ENCODE measurements around the gene OPRM1. TPM values are rescaled to one million over a fixed set of nuclear protein-coding genes. Genes with fewer than 3 reads are reported as not detected.

The OPRM1 gene
- total and polyA plus RNA-seq, 9 donors: 0.11 to 0.22 TPM; not detected in 7

DNA sequence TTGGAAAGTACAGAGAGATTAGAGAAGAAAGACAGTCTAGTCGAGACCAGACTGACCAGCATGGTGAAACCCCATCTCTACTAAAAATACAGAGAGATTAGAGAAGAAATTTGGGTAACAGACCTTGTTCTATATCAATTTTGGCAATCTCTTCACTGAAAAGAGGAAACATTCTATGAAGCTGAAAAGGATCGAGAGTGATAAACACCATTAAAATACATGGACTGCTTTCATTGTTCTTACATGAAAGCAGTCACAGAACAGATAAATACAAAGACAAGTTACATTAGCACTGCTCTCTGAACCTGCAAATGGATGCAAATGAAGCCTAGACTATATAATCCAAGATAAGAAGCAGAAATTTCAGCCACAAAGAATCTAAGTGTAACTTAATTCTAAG is 8.4 kb upstream of the OPRM1 start:
- Histone ChIP-seq H3K27me3 (ENCODE audit: control insufficient read depth, insufficient read depth, low read length) (no peaks in the 10 kb centered on the region), H3K9me3 (replicated peaks; ENCODE audit: control insufficient read depth, low read depth, low read length) (no peaks in the 10 kb centered on the region), H3K4me3 (ENCODE audit: low read length) (no peak overlapping the region), H3K4me1 (ENCODE audit: control insufficient read depth, insufficient read depth, low read length) (no peaks in the 10 kb centered on the region), H3K27ac (ENCODE audit: low read length) (no peak overlapping the region), H3K36me3 (ENCODE audit: control insufficient read depth, insufficient read depth, low read length) (no peaks in the 10 kb centered on the region)
- DNase-seq: no peak
- no CpG with 5 or more reads among the region's 2 CpGs for WGBS (ENCODE audit: insufficient coverage)

DNA sequence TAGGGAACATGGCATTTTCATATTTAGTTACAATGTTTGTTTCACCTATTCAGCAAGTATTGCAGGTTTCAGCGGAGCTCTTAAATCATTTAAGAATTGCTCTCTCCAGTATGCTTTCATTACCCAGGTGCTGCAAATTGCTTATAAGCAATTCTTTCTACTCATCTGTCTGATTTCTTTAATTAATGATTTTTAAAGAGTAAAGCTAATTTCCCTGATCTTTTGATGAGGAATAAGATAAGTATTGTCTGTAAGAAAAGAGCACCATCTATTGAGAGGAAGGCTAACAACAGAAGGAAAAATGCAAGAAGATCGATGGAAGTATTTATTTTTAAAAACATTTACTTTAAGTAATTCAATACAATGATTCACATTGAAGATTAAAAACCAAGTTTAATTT is 2.0 kb downstream of the OPRM1 start:
- Histone ChIP-seq H3K4me3 (ENCODE audit: low read length) (no peak overlapping the region), H3K36me3 (ENCODE audit: control insufficient read depth, insufficient read depth, low read length) (no peaks in the 10 kb centered on the region), H3K4me1 (ENCODE audit: control insufficient read depth, insufficient read depth, low read length) (no peaks in the 10 kb centered on the region), H3K9me3 (replicated peaks; ENCODE audit: control insufficient read depth, low read depth, low read length) (no peaks in the 10 kb centered on the region), H3K27ac (ENCODE audit: low read length) (no peak overlapping the region), H3K27me3 (ENCODE audit: control insufficient read depth, insufficient read depth, low read length) (peaks cover 6% of the 10 kb centered on the region)
- no peak for DNase-seq
- no CpG with 5 or more reads among the region's 2 CpGs for WGBS (ENCODE audit: insufficient coverage)

DNA sequence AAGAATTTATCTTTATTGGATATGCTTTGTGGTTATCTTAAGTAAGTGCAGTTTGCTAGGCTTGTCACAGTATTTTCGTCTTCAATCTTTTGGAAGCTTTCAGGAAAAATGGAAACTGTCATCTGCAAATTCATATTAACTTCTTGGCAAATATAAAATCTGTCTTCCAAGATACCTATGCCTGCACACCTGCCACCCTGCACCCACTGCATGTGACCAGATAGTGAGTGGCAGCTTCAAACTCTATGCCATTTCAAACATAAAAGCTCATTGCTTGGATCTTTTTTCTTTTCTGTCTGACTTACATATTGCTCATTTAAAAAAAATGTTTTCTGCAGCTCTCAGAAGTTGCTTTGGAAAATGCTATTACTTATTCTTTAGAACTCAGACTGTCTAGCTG is 14.1 kb downstream of the OPRM1 start:
- Histone ChIP-seq H3K36me3 (ENCODE audit: control insufficient read depth, insufficient read depth, low read length) (no peaks in the 10 kb centered on the region), H3K4me1 (ENCODE audit: control insufficient read depth, insufficient read depth, low read length) (no peaks in the 10 kb centered on the region), H3K4me3 (ENCODE audit: low read length) (no peak overlapping the region), H3K9me3 (replicated peaks; ENCODE audit: control insufficient read depth, low read depth, low read length) (no peaks in the 10 kb centered on the region), H3K27me3 (ENCODE audit: control insufficient read depth, insufficient read depth, low read length) (no peaks in the 10 kb centered on the region), H3K27ac (ENCODE audit: low read length) (no peak overlapping the region)
- DNase-seq: no peak
- no CpG with 5 or more reads among the region's 1 CpG for WGBS (ENCODE audit: insufficient coverage)

DNA sequence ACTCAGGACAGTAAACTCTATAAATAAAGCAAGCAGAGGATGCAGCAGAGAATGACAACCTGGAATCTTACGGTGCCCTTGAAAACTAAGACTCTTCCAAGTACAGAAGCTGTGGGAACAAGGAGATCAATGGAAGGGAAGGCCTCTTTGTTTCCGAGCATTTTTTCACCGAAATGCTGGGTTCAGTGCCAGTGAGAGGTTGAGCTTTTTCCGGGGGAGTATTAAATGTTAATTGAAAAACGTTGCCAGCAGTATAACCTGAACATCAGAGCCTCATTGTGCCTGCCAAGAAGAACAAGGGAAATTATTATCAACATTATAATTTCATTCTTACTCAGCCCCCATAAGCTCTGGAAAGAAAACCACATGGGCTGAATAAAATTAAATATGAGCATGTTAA is 17.5 kb downstream of the OPRM1 start:
- WGBS (ENCODE audit: insufficient coverage): 60% methylated on average over 1 of the region's 5 CpGs
- Histone ChIP-seq H3K27me3 (ENCODE audit: control insufficient read depth, insufficient read depth, low read length) (no peaks in the 10 kb centered on the region), H3K4me3 (ENCODE audit: low read length) (no peak overlapping the region), H3K9me3 (replicated peaks; ENCODE audit: control insufficient read depth, low read depth, low read length) (no peaks in the 10 kb centered on the region), H3K36me3 (ENCODE audit: control insufficient read depth, insufficient read depth, low read length) (no peaks in the 10 kb centered on the region), H3K4me1 (ENCODE audit: control insufficient read depth, insufficient read depth, low read length) (no peaks in the 10 kb centered on the region), H3K27ac (ENCODE audit: low read length) (no peak overlapping the region)
- no peak for DNase-seq

DNA sequence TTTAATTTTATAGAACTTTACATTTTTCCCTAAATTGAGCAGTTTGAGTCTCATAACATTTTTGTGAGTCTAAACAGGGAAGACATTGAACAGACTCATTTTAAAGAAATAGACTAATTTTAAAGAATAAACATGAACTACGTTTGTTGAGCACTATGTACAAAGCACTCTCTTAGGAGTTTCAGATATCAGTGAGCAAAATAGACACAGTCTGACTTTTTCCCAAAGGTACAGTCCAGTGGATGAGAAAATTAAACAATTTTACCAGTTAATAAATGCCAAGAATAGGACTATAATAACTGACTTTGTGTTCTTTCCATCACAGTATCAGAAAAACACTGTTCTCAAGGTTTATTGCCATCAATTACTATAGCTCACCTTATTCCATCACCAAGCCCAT is 18.1 kb downstream of the OPRM1 start:
- Histone ChIP-seq H3K4me3 (ENCODE audit: low read length) (no peak overlapping the region), H3K4me1 (ENCODE audit: control insufficient read depth, insufficient read depth, low read length) (no peaks in the 10 kb centered on the region), H3K27ac (ENCODE audit: low read length) (no peak overlapping the region), H3K9me3 (replicated peaks; ENCODE audit: control insufficient read depth, low read depth, low read length) (no peaks in the 10 kb centered on the region), H3K36me3 (ENCODE audit: control insufficient read depth, insufficient read depth, low read length) (no peaks in the 10 kb centered on the region), H3K27me3 (ENCODE audit: control insufficient read depth, insufficient read depth, low read length) (no peaks in the 10 kb centered on the region)
- DNase-seq: no peak
- no CpG with 5 or more reads among the region's 1 CpG for WGBS (ENCODE audit: insufficient coverage)

DNA sequence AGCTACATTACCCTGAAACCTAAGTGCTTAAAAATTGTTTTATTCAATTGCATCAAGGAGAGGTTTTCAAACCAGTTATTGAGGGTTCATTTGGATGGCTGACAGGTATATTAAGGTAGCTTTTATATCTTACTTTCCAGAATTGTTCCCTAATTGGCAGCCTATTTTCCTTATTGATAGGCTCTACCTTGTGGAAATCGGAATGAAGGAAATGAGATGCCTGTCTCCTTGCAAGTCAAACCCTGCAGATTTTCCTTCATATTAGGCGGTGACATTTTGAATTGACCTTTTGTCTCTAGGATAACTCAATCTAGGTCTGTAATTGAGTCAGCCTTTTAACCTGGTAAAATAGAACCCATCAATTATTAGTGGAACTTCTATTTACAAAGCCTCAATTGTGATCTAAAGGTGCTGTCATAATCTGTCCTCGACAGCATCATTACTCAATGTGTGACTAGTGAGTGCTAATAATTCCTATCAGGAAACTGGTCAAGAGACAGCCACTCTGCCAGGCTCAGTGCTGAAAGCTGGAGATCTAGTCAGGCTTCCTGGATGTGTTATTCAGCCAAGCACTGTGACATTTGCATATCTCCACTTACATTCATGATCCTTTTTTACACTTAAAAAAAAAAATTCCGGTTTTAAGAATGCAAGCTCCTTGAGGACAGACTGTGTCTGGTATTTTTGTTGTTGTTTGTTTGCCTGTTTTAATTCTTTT is 20.1 kb downstream of the OPRM1 start:
- no peaks in the 10 kb centered on the region for H3K27me3 ChIP-seq (ENCODE audit: control insufficient read depth, insufficient read depth, low read length)

DNA sequence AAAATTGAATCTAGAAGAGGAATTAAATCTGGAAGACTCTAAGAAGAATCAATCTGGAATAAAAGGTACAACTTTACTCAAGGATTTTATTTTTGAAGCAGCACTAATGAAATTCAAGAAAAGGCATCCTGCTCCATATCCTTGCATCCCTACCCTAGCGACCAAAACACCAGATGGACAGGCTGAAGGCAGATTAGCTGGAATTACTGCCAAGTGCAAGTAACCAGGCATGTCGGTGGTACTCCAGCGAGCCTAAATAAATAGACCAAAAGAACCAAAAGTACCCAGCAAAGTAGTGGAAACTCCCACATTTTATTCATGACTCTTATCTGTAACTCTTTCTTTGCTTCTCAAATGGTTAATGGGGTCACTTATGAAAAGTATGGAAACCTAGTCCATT is 21.0 kb downstream of the OPRM1 start:
- Histone ChIP-seq H3K9me3 (replicated peaks; ENCODE audit: control insufficient read depth, low read depth, low read length) (no peaks in the 10 kb centered on the region), H3K27ac (ENCODE audit: low read length) (no peak overlapping the region), H3K27me3 (ENCODE audit: control insufficient read depth, insufficient read depth, low read length) (no peaks in the 10 kb centered on the region), H3K4me1 (ENCODE audit: control insufficient read depth, insufficient read depth, low read length) (no peaks in the 10 kb centered on the region), H3K36me3 (ENCODE audit: control insufficient read depth, insufficient read depth, low read length) (no peaks in the 10 kb centered on the region), H3K4me3 (ENCODE audit: low read length) (no peak overlapping the region)
- DNase-seq: no peak
- WGBS (ENCODE audit: insufficient coverage): 84% methylated on average over 3 of the region's 3 CpGs

More for the DNA sequence above, 20.1 kb downstream of the OPRM1 start:
- no peak for DNase-seq
- Histone ChIP-seq H3K9me3 (replicated peaks; ENCODE audit: control insufficient read depth, low read depth, low read length) (no peaks in the 10 kb centered on the region), H3K4me3 (ENCODE audit: low read length) (no peak overlapping the region), H3K36me3 (ENCODE audit: control insufficient read depth, insufficient read depth, low read length) (no peaks in the 10 kb centered on the region), H3K27ac (ENCODE audit: low read length) (no peak overlapping the region), H3K4me1 (ENCODE audit: control insufficient read depth, insufficient read depth, low read length) (no peaks in the 10 kb centered on the region)
- no CpG with 5 or more reads among the region's 4 CpGs for WGBS (ENCODE audit: insufficient coverage)

DNA sequence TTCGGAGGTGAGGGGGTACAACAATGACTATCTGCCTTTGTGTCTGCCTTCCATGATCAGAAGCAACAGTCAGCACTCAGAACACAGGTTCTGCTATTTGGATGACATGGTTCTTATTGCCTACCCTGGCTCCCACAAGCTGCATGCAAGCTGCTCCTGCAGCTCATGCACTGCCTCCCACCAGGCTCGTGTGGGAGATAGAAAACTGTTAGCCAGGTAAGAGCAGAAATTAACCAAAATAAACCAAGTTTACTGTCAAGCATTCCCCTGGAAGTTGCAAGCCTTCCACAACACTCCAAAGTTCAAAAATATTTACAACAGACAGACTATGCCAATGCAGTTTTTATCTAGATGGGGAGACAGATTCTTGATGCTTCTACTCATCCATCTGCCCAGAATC is 31.0 kb downstream of the OPRM1 start:
- DNase-seq: no peak
- no peaks in the 10 kb centered on the region for H3K4me1 ChIP-seq (ENCODE audit: control insufficient read depth, insufficient read depth, low read length)
- H3K36me3 ChIP-seq (ENCODE audit: control insufficient read depth, insufficient read depth, low read length): no peaks in the 10 kb centered on the region
- no peaks in the 10 kb centered on the region for H3K9me3 ChIP-seq (replicated peaks; ENCODE audit: control insufficient read depth, low read depth, low read length)
- no peak overlapping the region for H3K4me3 ChIP-seq (ENCODE audit: low read length)
- H3K27me3 ChIP-seq (ENCODE audit: control insufficient read depth, insufficient read depth, low read length): no peaks in the 10 kb centered on the region
- H3K27ac ChIP-seq (ENCODE audit: low read length): no peak overlapping the region
- WGBS (ENCODE audit: insufficient coverage): no CpG with 5 or more reads among the region's 2 CpGs

DNA sequence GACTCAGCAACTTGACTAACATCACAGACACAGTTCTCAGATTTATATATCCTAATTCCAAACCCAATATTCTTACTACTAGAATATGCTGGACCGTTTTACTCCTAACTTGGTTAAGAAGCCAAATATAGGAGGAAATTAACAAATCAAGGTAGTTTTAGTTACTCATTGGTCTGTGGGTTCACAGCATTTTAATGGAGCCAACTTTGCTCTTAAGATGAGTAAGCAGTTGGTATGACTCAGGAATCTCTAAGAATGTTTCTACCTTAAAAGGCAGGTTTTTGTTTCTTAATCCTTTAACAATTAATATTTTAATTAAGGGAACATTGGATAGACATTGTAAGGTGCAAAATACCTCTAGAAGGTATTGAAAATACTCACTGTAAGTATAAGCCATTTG is 31.6 kb downstream of the OPRM1 start:
- Histone ChIP-seq H3K4me3 (ENCODE audit: low read length) (no peak overlapping the region), H3K27me3 (ENCODE audit: control insufficient read depth, insufficient read depth, low read length) (no peaks in the 10 kb centered on the region), H3K36me3 (ENCODE audit: control insufficient read depth, insufficient read depth, low read length) (no peaks in the 10 kb centered on the region), H3K9me3 (replicated peaks; ENCODE audit: control insufficient read depth, low read depth, low read length) (no peaks in the 10 kb centered on the region), H3K4me1 (ENCODE audit: control insufficient read depth, insufficient read depth, low read length) (no peaks in the 10 kb centered on the region), H3K27ac (ENCODE audit: low read length) (no peak overlapping the region)
- WGBS (ENCODE audit: insufficient coverage): no CpG with 5 or more reads among the region's 1 CpG
- DNase-seq: no peak

DNA sequence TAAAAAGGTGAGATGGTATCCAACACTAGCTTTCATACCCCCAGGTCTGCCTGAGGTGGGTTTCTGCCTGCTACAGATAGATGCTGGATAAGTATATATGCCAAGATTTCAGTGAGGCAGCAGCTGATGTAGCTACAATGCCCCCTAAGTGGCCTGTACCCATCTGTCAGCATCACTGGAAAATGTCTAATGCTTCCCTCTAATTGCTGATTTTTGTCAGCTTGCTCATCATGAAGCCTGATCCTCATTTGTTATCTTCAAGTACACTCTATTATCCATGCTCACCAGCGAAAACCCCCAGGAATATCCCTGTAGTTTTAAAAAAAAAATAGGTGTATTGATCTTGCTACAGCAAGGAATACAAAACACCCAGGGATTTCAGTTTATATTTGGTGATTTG is 32.2 kb downstream of the OPRM1 start:
- no peaks in the 10 kb centered on the region for H3K4me1 ChIP-seq (ENCODE audit: control insufficient read depth, insufficient read depth, low read length)
- H3K9me3 ChIP-seq (replicated peaks; ENCODE audit: control insufficient read depth, low read depth, low read length): no peaks in the 10 kb centered on the region
- no peak overlapping the region for H3K4me3 ChIP-seq (ENCODE audit: low read length)
- no peaks in the 10 kb centered on the region for H3K27me3 ChIP-seq (ENCODE audit: control insufficient read depth, insufficient read depth, low read length)
- WGBS (ENCODE audit: insufficient coverage): no CpG with 5 or more reads among the region's 1 CpG
- no peak for DNase-seq
- no peaks in the 10 kb centered on the region for H3K36me3 ChIP-seq (ENCODE audit: control insufficient read depth, insufficient read depth, low read length)
- no peak overlapping the region for H3K27ac ChIP-seq (ENCODE audit: low read length)

DNA sequence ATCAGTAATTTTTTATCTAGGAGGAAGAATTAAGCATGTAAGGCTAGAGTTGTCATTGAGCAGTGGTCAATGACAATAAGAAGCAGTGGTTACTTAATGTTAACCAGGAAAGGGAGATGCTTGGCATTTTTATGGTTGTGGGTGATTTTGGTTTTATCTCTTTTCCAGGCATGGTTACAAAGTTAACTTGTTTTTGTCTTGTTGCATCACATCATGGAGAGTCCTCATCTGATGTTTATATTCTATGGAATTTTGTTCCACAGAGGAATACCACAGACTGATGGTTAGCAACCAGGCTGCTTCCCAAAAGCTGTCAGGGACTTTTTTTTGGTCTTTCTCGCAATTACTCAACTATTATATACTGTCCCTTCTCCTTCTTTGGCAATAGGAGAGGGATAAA is 32.7 kb downstream of the OPRM1 start:
- Histone ChIP-seq H3K4me1 (ENCODE audit: control insufficient read depth, insufficient read depth, low read length) (no peaks in the 10 kb centered on the region), H3K4me3 (ENCODE audit: low read length) (no peak overlapping the region), H3K27me3 (ENCODE audit: control insufficient read depth, insufficient read depth, low read length) (no peaks in the 10 kb centered on the region), H3K9me3 (replicated peaks; ENCODE audit: control insufficient read depth, low read depth, low read length) (no peaks in the 10 kb centered on the region), H3K27ac (ENCODE audit: low read length) (no peak overlapping the region), H3K36me3 (ENCODE audit: control insufficient read depth, insufficient read depth, low read length) (no peaks in the 10 kb centered on the region)
- DNase-seq: no peak
- no CpG with 5 or more reads among the region's 1 CpG for WGBS (ENCODE audit: insufficient coverage)
